HG03565 (cell line): ENCODE measurements around the gene AIP.

ENCODE experiments used
- ATAC-seq: cut with Tn5 transposase; IDR thresholded peaks from one replicate; pipeline ENCODE4 v1.9.1; 2021; ENCODE audit warnings: mild to moderate bottlenecking, moderate library complexity; ENCODE audit not compliant: unreplicated experiment

The AIP gene

DNA sequence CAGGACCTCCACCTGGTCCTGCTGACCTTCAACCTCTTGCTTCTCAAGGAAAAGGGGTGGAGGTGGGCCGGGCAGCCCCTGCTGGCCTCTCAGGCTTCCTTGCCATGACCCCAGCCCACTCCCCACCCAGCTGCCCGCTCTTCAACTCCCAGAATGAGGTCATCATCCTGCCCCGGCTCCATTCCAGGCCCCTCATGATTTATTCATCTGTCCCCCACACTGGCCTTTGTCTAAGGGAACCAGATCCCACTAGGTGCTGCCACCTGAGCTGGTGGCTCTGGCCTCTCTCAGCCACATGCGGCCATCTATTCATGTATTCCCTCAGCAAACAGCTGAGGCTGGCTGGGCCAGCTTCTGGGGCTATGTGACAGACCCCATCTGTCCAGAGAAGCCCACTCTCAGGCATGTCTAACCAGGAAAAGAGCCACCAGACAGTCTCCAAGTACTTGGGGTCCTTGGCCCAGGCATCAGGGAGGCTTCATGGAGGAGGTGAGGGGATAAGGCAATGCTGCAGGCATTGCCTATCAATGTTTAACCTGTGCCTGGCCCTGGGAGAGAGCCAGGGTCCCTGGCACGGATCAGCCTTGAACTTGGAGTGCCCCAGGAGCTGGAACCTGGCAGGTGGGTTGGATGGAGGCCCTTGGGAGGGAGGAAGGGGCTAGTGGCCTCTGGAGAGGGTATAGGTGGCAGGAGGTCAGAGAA is 42.6 kb downstream of the AIP start:
- no peak for ATAC-seq

DNA sequence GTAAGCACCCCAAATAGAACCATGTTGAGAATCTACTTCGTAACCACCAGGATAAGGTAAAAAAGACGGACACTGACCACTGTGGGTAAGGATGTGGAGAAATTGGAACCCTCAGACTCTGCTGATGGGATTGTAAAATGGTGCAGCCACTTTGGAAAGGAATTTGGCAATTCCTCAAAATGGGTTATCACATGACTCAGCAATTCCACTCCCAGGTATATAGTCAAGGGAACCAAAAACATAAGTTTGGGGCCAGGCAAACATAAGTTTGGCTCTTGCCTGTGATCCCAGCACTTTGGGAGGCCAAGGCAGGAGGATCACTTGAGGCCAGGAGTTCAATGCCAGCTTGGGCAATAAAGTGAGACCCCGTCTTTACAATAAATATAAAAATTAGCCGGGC is 45.5 kb downstream of the AIP start:
- no peak for ATAC-seq

DNA sequence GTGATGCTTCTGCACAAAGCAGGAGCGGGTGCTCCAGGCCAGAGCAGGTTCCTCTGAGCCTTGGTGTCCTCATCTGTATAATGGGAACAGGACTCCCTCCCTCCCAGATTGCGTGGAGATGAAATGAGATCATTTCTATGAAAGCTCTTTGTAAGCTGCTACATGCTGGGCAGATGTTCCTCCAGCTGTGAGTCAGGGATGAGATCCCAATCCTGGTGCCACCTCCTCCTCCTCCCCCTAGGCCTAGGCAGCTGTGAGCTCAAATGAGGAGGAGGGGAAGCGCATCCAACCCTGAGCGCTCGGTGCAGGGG is 47.4 kb downstream of the AIP start:
- no peak for ATAC-seq

DNA sequence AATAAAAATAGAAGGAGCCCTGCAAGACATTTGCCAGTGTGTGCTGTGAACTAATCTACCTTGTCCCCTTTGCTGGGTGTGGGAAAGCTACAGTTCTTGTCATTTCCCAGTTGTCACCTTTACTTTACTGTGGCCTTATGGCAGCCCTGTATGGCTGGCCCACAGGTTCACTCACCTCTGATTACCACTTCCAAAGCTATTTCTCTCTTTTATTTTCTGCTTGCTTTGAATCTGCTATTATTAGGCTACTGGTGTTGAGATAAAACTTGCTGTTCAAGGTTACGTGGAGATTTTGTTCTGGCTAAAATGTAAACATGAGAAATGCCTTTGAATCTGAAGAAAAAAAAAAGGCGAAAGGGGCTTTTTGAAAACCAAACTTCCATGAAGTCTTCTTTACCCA is 50.1 kb downstream of the AIP start:
- no peak for ATAC-seq

DNA sequence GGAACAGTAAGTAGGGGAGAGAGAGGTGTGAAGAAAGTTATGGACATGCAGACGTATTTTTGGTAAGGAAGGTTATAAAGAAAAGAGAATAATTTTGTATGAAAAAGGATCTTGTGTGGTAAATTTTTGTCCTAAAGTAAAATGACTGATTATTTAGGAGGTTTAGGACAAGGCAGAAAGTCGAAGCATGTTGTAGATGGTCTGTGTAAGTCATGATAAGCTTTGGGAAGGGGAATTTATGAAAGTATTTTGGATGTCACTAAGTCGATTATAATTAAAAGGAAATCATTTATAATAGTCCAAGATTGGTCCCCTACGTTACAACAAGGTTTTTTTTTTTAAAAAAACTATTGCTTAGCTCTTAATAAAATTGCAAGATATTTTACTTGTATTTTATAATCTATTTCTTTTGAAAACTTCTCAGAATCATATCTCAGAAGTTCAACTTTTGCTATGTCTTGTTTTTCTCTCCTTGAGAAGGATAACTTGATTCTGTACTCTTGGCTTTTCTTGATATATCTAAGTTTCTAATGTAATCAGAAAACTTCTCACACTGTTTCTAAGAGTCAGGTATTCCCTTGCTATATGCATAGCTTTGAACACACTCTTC is 51.3 kb downstream of the AIP start:
- ATAC-seq: no peak

DNA sequence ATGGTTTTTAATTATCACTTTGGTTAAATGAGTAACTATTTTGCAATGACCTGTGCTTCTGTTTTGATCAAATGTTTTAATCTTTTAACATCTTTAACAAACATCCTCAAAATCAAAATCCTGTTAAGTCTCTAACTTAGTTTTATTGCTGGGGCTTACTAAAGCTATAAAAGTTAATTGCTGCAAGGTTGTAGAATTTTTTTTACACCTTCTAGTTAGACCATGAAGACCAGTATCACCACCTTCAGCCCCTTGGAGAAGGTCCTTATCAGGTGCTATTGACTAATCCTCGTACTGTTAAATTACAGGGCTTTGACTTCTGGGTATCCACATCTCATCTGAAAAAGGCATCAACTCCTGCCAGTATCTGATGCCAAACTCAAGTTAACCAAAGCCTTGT is 52.7 kb downstream of the AIP start:
- no peak for ATAC-seq

DNA sequence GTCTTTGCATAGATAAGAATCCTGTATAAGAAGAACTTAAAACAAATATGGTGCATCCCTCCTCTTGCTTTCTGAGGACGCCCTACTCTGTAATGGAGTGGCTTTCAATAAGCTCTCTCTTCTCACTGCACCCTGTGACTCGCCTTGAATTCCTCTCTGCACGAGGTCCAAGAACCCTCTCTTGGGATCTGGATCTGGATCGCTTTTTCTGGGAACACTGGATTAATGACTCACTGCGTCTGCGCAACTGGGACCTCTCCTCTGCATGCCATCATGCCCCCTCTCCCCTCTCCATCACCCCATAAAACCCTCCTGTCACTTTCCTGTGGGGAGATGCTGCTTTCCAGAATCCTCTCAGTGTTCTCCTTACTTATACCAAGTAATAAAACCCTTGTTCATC is 55.5 kb downstream of the AIP start:
- ATAC-seq: no peak

DNA sequence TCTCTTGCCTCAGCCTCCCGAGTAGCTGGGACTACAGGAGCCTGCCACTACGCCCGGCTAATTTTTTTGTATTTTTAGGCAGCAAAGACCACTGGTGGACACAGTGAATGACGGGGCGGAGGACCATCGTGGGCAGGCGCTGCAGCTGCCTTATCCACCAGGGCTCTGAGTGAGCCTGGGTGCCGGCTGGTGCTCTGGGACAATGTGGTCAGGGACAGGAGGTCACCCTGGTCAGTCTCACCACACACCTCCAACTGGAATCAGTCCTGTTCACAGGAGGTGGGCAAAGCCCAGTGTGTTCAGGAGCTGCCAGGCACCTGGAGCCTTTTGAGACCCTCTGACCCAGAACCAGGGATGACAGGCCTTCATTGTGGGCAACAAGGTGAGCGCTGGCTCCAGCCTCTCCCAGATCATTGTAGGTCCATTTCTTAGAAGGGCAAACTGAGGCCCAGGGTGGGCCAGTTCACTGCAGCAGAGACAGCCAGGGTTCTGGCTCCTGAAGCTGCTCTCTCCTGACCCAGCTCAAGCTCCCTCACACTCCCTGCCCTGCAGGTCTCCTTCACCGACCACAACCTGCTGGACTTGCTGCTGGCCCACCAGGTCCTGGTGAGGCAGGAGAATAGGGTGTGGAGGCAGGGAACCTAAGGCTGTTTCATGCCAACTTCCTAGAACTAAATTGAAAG is 56.1 kb downstream of the AIP start:
- ATAC-seq: no peak

DNA sequence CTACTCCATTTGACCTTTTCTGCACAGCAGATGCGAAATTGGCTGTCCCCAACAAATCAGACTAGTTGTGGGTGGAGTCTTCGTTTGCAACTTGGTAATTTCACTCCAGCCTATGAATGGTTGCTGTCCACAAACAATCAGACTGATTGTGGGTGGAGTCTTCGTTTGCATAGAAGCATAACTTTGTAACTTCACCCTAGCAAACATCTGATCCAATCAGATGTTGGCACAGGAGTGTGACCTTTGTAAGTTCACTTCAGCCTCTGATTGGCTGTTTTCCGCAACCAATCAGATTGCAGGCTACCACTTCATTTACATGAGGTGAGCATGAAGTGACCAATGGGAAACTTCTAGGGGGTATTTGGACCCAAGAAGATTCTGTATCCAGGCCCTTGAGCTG is 56.7 kb downstream of the AIP start:
- no peak for ATAC-seq
